ENCODE results near the gene DYRK1A. TPM values are rescaled to one million over a fixed set of nuclear protein-coding genes. Genes with fewer than 3 reads are reported as not detected.
"Not testable (repeated sequence)": the region's sequence is repeated elsewhere in the genome, so short reads cannot be mapped to it uniquely, and the experiment has no call there.

Gene DYRK1A
- total RNA-seq, 2 experiments from 2014 or later = 53.9 to 55.4 TPM

- CTCF ChIA-PET = no interaction called here
- POLR2A ChIA-PET = no interaction called here
Observed at GRCh38 chr21:37503848-37504467, 137.4 kb downstream of the DYRK1A start.

- ChIA-PET CTCF (interaction anchor here (0.6 kb wide), 1 partner anchor 154 kb away, joined by 5 read pairs; no protein-coding TSS in a partner anchor), POLR2A (no interaction called here)
Observed at GRCh38 chr21:37505963-37506362, 139.4 kb downstream of the DYRK1A start.

GRCh38 chr21:37507716-37508115 is 141.1 kb downstream of the DYRK1A start:
- CTCF ChIA-PET = no interaction called here
- POLR2A ChIA-PET = no interaction called here

- POLR2A ChIA-PET = no interaction called here
- CTCF ChIA-PET = no interaction called here
Observed at GRCh38 chr21:37508341-37508740, 141.8 kb downstream of the DYRK1A start.

DNA sequence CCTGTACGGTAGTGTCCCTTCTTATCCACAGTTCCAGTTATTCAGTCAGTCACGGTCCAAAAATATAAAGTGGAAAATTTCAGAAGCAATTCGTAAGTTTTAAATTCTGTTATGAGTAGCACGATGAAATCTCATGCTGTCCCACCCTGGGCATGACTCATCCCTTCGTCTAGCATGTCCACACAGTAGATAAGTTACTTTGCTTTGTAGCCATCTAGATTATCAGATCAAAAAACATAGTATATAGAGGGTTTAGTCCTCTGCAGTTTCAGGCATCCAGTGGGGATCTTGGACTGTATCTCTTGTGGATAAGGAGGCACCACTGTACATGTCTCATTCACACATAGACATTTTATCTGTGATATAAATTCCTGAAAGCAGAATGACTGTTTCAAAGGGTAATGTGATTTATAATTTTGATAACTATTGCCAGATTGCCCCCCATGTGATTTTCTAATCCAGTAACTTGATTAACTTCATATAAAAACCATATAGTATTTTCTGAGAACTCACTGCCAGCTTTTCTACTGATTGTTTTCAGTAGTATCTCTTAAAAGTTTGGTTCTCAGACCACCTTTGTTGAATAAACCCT is 143.3 kb downstream of the DYRK1A start:
- CTCF ChIA-PET = no interaction called here
- POLR2A ChIA-PET = no interaction called here

DNA sequence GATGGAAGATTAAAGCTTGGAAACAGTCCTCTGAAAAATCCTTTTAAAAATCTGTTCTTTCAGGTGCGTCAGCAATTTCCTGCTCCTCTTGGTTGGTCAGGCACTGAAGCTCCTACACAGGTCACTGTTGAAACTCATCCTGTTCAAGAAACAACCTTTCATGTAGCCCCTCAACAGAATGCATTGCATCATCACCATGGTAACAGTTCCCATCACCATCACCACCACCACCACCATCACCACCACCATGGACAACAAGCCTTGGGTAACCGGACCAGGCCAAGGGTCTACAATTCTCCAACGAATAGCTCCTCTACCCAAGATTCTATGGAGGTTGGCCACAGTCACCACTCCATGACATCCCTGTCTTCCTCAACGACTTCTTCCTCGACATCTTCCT is 145.3 kb downstream of the DYRK1A start:
- ChIA-PET POLR2A (no interaction called here), CTCF (no interaction called here)

GRCh38 chr21:37513383-37513782 is 146.8 kb downstream of the DYRK1A start:
- CTCF ChIA-PET = no interaction called here
- POLR2A ChIA-PET = no interaction called here

DNA sequence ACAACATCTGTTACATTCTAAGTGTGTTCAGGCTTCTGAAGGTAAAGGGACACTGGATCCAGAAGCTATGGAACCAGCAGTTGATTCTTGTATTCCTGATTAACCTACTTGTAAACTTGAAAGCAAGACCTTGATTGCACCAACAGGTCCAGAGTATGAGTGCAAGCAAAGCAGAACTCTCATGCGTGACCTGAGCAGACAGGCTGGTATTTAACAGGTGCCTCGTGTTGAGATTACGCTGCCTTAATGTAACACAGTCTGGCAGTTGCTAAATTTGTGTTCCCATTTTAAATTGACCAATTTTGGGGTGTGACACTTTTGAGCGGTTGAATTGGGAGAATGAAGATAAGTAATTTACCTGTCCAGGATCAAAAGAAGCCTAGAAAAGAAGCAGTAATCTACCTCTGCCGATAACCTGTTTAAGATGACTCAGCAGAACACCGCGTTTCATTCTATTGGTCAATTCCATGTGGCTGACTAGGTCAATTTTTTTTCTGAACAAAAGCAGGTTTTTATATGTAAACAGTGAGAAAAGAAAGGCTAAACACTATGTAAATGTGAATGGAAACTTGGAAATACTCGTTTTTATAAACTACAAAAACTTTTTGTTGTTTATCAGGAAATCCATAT is 147.6 kb downstream of the DYRK1A start:
- POLR2A ChIA-PET = no interaction called here
- CTCF ChIA-PET = no interaction called here

DNA sequence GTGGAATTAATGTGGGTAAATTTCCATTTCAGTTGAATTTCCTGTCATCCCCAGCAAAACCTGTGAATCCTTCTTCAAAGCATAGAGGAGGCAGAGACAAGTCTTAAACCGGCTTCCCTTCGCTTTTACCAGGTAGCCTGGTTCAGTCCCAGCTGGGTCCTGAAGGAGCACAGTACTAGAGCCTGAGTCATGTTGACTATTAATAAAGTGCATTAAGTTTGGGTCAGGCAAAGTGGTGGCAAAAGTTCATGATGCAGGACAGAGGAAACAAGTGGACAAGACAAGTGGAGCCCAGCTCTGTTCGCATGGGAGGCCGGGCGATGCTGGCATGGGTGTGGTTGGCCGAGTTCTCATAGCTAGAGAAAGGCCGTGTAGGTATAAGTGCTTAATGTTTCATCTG is 150.4 kb downstream of the DYRK1A start:
- CTCF ChIA-PET = no interaction called here

GRCh38 chr21:37520801-37521200 is 154.2 kb downstream of the DYRK1A start:
- CTCF ChIA-PET = no interaction called here
- POLR2A ChIA-PET = interaction anchor here (1.4 kb wide), 1 partner anchor 43 kb away, joined by 3 read pairs; no protein-coding TSS in a partner anchor

More for the DNA sequence above, 150.4 kb downstream of the DYRK1A start:
- POLR2A ChIA-PET = no interaction called here

GRCh38 chr21:37521658-37522057 is 155.1 kb downstream of the DYRK1A start:
- ChIA-PET CTCF (interaction anchor here (0.6 kb wide), 1 partner anchor 51 kb away, joined by 3 read pairs; no protein-coding TSS in a partner anchor), POLR2A (no interaction called here)

- ChIA-PET POLR2A (no interaction called here), CTCF (no interaction called here)
Observed at GRCh38 chr21:37522641-37523295, 156.2 kb downstream of the DYRK1A start.

DNA sequence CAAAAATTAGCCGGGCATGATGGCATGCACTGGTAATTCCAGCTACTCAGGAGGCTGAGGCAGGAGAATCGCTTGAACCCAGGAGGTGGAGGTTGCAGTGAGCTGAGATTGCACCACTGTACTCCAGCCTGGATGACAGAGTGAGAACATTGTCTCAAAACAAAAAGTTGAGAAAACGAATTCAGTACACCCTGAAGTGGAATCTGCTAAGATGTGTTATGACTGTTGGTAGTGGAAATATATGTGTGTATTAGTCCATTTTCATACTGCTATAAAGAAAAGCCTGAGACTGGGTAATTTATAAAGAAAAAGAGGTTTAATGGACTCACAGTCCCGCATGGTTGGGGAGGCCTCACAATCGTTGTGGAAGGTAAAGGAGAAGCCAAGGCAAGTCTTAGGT is 158.4 kb downstream of the DYRK1A start:
- CTCF ChIA-PET, POLR2A ChIA-PET: not testable (repeated sequence)

- CTCF ChIA-PET = no interaction called here
Observed at GRCh38 chr21:37525810-37526209, 159.2 kb downstream of the DYRK1A start.

DNA sequence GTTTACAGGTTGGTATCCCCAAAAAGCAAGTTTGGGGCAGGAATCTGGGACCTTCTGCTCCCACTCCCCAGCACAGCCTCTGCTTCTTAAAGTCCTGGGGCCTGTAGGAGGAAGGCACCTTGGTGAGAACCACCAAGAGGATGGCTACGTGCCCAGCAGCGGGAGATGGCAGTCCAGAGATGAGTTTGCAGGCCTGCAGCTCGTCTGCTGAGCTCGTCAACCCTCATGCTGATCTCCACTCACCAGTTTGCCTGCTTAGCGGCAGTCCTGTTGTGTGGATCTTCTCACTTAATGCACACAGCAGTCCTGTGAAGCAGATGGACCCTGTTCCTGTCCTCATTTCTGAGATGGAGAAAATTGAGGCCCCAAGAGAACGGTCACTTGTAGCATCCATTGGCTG is 160.5 kb downstream of the DYRK1A start:
- POLR2A ChIA-PET = no interaction called here

More at GRCh38 chr21:37525810-37526209, 159.2 kb downstream of the DYRK1A start:
- POLR2A ChIA-PET = no interaction called here

DNA sequence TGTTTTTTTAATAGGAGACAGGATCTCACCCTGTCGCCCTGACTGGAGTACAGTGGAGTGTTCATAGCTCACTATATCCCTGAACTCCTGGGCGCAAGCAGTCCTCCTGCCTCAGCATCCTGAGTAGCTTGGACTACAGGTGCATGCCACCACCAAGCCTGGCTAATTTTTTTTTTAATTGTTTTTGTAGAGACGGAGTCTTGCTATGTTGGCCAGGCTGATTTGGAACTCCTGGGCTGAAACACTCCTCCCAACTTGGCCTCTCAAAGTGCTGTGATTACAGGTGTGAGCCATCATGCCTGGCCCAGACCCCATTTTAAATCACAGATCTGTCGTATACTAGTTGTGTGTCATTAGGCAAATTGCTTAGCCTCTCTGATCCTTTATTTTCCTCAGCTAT is 161.1 kb downstream of the DYRK1A start:
- ChIA-PET POLR2A (no interaction called here), CTCF (no interaction called here)

More for the DNA sequence above, 160.5 kb downstream of the DYRK1A start:
- CTCF ChIA-PET = no interaction called here

DNA sequence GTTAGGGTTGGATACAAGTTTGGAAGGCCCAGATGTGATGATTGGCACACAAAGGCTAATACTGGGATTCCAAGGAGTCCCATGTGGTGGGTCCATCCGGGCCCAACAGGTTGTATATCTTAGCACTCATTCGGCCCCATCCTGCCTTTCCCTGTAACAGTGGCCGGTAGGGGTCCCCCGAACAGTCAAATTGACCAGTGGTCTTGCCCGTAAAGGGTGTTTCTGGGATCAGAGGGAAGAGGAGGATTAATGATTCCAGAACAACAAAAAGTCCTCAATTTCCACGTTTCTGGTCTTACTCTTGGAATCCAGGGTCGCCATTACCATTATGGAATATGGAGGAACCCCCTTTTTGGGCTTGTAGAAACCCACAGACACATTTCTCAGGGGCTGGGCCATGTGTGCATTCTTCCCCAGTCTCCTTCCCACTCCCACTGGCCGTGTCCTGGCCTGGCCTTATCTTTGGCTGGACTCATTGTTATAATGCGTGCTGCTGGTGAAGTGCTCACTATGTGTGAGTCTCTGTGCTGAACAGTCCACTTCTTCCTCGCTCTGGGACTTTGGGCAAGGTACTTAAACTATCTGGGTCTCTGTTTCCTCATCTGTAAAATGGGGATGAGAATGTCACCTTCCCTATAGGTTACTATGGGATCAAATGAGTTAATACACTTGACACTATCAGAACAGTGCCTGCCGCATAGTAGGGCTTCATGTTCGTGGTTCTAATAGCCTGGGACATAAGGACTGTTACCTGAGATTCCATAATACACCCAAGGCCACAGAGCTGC is 161.8 kb downstream of the DYRK1A start:
- POLR2A ChIA-PET = no interaction called here

GRCh38 chr21:37529649-37530048 is 163.1 kb downstream of the DYRK1A start:
- ChIA-PET CTCF (no interaction called here), POLR2A (no interaction called here)

More for the DNA sequence above, 161.8 kb downstream of the DYRK1A start:
- CTCF ChIA-PET = no interaction called here

DNA sequence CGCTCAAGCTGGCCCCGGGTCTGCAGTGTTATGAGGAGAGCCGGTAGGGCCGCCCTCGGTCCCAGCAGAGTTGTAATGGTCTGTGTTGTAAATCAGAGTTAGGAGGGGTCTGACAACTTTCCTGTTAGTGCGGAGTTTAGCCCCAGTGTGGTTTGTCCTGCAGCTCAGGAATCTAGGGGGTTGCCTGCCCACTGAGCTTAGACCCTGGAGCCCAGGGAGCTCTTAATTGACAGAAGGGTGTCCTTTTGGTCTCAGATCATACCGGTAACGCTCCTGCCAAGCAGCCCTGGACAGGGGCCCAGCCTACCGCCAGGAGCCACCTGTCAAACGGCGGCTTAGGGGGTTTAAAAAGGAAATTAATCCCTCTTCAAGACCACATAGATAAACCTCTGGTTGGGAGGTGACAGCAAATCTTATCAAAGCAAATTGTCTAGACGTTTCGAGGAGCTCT is 164.4 kb downstream of the DYRK1A start:
- ChIA-PET POLR2A (no interaction called here), CTCF (interaction anchor here (0.7 kb wide), 1 partner anchor 273 kb away, joined by 3 read pairs; no protein-coding TSS in a partner anchor)

DNA sequence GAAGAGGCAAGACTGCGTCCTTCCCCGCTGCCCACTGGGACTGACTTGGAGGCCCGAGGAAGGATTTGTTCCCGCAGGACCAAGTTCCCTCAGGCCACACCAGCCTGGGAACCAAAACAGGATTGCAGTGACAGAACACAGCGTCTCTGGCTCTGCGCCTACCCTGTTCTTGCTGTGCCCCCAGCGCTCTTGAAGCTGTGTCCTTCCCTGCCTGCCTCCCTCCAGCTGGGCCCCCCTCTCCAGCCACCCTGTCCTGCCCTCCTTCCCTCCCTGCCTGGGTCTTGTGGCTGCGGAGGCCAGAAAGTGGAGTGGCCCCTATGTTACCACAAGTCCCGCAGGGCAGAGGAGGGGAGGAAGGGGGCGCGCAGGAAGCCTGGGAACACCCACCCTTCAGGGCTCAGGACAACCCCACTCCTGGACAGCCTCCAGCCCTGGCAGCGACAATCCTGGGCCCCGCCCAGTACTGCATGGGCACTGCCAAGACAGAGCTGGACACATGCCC is 164.9 kb downstream of the DYRK1A start:
- CTCF ChIA-PET = interaction anchor here (0.7 kb wide), 1 partner anchor 273 kb away, joined by 3 read pairs; no protein-coding TSS in a partner anchor
- POLR2A ChIA-PET = no interaction called here
